C1 segment of cervical spinal cord (tissue), 14 donors: Measurements from ENCODE around the gene OR7A5.
"Not testable (repeated sequence)": the region's sequence is repeated elsewhere in the genome, so short reads cannot be mapped to it uniquely, and the experiment has no call there.

Experiments
- DNase-seq, 14 donors: peaks; one replicate each; lab custom pipeline; 2025; lab: John Stamatoyannopoulos, UW

The OR7A5 gene

DNA sequence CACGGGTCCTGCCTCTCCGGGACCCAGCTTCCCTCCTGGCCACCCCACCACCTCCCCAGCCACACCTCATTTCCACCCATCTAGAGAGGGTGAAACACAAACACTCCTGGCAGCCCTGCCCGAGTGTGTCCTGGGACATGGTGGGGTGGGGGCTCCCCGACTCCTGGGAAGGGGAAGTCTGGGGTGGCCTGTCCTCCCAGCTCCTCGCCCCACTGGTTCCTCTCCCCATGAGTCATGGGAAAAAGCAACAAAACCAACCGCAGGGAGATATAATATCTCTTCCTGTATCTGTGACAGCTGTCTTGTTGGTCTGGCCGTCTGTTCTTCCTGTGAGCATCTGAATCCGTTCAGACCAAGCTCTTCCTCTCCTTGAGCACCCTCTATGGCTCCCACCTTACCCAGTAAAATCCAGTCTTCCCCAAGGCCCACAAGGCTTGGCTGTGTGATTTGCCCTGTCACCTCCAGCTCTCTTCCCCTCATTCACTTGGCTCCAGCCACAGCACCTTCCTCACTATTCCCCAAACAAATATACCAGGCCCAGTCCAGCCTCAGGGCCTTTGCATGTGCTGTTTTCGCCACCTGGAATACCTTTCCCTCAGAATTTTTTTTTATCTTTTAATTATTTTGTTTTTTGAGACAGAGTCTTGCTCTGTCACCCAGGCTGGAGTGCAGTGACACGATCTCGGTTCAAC, 49.7 kb downstream of the OR7A5 start:
- DNase-seq = peak in 6 of 14 donors; percentile 6 to 56 (median 11)

- DNase-seq = peak in 7 of 14 donors; percentile 3 to 62 (median 13)
Observed at GRCh38 chr19:14784730-14785101, 50.3 kb downstream of the OR7A5 start.

- not testable (repeated sequence) for DNase-seq
Observed at GRCh38 chr19:14783410-14783998, 51.5 kb downstream of the OR7A5 start.

GRCh38 chr19:14782626-14783409, 52.2 kb downstream of the OR7A5 start:
- no peak for DNase-seq

- not testable (repeated sequence) for DNase-seq
Observed at GRCh38 chr19:14781713-14782536, 53.1 kb downstream of the OR7A5 start.

DNA sequence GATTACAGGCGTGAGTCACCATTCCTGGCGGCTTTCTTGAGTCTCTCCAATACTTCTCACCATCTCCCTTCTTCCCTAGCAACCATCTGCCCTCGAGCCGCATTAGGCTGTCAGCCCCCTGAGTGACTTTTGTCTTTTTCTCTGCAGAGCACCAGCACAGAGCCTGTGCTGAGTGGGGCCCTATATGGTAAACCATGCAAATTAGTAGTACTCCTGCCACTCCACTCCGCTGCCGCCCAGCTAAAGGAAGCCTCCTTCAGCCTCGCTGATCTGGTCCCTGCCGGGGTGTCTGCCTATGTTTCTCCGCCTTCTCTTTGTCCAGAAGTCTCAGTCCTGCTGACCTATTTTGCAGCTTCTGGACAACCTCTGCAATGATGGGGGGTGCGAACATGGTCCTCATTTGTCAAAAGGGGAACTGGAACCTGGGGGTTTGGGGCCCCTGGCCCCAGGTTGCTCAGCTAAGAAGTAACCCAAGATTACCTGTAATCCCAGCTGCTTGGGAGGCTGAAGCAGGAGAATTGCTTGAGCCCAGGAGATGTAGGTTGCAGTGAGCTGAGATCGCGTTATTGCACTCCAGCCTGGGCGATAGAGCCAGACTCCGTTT, 54.3 kb downstream of the OR7A5 start:
- DNase-seq = not testable (repeated sequence)

- no peak for DNase-seq
Observed at GRCh38 chr19:14779151-14779550, 55.8 kb downstream of the OR7A5 start.

- not testable (repeated sequence) for DNase-seq
Observed at GRCh38 chr19:14778110-14778845, 56.7 kb downstream of the OR7A5 start, which contains the start of gene ADGRE2. ADGRE2 (minus strand) TSS chr19:14778560; CDS start chr19:14776756, 1,804 bp downstream.

DNA sequence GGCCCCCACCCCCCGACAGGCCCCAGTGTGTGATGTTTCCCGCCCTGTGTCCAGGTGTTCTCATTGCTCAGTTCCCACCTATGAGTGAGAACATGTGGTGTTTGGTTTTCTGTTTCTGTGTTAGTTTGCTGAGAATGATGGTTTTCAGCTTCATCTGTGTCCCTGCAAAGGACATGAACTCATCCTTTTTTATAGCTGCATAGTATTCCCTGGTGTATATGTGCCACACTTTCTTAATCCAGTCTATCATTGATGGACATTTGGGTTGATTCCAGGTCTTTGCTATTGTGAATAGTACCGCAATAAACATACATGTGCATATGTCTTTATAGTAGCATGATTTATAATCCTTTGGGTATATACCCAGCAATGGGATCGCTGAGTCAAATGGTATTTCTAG, 57.3 kb downstream of the OR7A5 start:
- DNase-seq = not testable (repeated sequence)
